HG03439 (cell line): ENCODE measurements around the gene OR5K4.

Experiments used
- ATAC-seq: cut with Tn5 transposase; IDR thresholded peaks from one replicate; pipeline ENCODE4 v1.9.1; 2021; ENCODE audit warnings: mild to moderate bottlenecking, moderate library complexity; ENCODE audit not compliant: unreplicated experiment

OR5K4 gene, protein sequence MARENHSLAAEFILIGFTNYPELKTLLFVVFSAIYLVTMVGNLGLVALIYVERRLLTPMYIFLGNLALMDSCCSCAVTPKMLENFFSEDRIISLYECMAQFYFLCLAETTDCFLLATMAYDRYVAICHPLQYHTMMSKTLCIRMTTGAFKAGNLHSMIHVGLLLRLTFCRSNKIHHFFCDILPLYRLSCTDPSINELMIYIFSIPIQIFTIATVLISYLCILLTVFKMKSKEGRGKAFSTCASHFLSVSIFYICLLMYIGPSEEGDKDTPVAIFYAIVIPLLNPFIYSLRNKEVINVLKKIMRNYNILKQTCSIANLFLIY

DNA sequence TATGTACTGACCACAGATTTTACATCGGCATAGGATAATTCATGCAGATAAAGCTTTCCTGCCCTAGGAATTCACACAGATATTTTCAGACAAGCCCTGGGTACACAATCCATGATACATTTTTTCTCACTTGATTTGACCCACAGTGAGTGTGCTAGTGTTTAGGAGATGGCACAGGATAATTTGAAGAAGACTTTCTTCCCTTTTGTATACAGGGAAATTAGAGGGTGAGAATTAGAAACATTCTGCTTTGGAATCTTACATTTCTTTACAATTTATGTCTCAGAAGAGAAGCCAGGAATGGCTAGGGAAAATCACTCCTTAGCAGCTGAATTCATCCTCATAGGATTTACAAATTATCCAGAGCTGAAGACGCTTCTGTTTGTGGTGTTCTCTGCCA lies at the start of gene OR5K4:
TSS of gene OR5K4 (plus strand) at position 301 of the 400 bp plus-strand sequence. CDS start at position 301, 0 bp downstream.
- ATAC-seq, result no peak

- no peak for ATAC-seq
Observed at GRCh38 chr3:98322101-98322500, 31.6 kb upstream of the OR5K4 start.

DNA sequence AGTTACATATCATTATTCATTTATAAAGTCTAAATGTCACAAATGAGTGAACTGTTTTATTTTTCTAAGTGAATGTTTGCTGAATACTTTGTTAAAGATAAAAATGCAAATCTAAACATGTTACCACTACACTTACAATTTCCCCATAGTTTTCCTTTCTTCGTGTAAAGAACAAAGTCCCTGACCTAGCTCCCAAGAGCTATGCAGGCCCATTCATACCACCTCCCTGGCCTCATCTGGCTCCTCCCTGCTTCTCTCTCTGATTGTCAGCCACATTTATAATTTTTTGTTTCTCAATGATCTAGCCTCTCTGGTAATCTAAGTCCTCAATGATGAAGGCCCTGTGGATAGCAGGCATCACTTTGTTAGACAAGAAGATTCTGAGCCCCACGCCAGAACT lies 31.0 kb upstream of the OR5K4 start:
- no peak for ATAC-seq

GRCh38 chr3:98323425-98323824 lies 30.2 kb upstream of the OR5K4 start:
- ATAC-seq, result no peak

GRCh38 chr3:98325055-98325454 lies 28.6 kb upstream of the OR5K4 start:
- ATAC-seq, result no peak

- no peak for ATAC-seq
Observed at GRCh38 chr3:98326105-98326893, 27.4 kb upstream of the OR5K4 start.

GRCh38 chr3:98326945-98327344 lies 26.7 kb upstream of the OR5K4 start:
- ATAC-seq, result peak; percentile 59

DNA sequence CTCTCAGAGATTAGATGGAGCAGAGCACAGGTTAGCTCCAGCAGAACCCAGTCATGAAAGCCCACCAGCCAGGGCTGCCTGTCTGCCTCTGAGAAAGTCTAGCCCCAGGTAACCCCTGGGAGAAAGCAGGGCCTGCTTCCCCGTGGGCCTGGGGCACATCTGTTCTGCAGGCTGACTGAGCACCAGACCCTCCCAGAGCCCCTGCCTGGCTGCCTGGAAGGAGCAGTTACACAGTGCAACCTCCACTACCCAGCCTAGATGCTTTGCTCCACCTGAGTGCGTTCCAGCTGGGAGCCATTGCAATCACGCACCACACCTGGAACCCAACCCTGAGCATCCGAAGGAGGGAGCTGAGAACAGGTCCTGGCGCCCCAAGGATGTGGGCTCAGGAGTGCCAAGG lies 24.7 kb upstream of the OR5K4 start:
- ATAC-seq, result no peak

DNA sequence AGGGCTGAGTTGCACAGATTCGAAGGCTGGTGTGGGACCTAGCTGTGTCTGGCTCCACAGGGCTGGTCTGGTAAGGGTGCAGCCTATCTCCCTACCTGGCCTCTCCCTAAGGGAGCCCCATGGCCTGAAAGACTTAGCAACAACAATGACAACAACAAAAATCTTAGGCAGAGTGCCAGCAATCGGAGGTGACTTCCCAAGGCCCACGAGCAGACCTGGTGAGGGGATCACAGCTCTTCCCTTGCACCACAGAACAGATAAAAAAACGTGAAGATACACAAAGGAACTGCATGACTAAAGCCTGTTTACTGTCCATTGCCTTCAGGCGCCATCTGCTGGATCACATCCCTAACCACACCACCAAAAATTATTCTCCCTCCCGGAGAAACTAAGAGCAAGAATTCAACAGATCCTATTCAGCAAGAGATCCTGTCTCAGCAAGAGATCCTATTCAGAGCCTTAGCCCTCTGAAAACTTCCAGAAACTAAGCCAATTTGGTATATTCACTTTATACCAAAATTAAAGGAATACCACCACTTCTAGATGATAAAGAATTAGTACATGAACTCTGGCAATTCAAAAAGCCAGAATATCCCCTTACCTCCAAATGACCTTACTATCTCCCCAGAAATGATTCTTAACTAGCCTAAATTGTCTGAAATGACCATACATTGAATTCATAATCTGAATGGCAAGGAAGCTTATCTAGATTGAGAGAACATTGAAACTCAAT lies 24.1 kb upstream of the OR5K4 start:
- ATAC-seq, result peak; percentile 67

- no peak for ATAC-seq
Observed at GRCh38 chr3:98331329-98331728, 22.3 kb upstream of the OR5K4 start.

GRCh38 chr3:98333989-98334606 lies 19.6 kb upstream of the OR5K4 start:
- ATAC-seq, result no peak

GRCh38 chr3:98339031-98339430 lies 14.6 kb upstream of the OR5K4 start:
- no peak for ATAC-seq

DNA sequence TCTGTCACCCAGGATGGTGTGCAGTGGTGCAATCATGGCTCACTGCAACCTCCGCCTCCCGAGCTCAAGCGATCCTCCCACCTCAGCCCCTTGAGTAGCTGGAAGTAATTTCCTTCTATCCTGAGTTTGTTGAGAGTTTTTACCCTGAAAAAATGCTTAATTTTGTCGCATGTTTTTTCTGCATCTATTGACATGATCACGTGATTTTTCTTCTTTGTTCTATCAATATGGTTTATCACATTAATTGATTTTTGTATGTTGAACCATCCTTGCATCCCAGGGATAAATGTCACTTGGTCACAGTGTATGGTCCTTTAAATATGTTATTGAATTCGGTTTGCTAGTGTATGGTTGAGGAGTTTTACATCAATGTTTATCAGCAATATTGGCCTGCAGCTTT lies 11.9 kb upstream of the OR5K4 start:
- ATAC-seq, result no peak

- peak; percentile 73 for ATAC-seq
Observed at GRCh38 chr3:98343647-98344507, 9.8 kb upstream of the OR5K4 start.

DNA sequence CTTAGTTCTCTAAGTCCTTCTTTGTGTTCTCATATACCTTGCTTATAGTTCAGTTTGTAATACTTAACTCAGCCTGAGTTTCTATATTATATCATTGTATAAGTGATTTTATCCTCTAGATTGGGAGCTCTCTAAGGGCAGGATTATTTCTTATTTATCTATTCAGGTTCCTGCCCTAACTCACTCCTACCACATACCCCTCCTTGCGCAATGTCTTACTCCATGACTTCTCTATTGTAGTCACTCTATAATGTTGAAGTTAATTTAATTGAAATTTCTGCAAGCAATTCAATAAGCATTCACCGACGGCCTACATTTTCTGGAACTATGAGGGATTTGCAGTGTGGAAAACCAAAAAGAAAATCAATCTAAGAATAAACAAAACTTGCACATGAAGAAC lies 3.6 kb upstream of the OR5K4 start:
- ATAC-seq, result no peak

DNA sequence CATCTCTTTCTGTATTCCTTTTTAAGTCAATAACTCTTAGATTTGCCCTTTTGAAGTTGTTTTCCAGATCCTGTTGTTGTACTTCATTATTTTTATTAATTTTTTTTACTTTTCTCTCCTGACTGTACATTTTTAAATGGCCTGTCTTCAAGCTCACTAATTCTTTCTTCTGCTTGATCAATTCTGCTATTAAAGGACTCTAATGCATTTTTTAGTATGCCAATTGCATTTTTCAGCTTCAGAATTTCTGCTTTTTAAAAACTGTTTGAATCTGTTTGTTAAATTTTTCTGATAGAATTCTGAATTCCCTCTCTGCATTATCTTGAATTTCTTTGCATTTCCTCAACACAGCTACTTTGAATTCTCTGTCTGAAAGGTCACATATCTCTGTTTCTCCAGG lies 5.6 kb downstream of the OR5K4 start:
- ATAC-seq, result no peak

- peak; percentile 74 for ATAC-seq
Observed at GRCh38 chr3:98359993-98360675, 6.5 kb downstream of the OR5K4 start.

GRCh38 chr3:98360681-98361080 lies 7.0 kb downstream of the OR5K4 start:
- no peak for ATAC-seq

DNA sequence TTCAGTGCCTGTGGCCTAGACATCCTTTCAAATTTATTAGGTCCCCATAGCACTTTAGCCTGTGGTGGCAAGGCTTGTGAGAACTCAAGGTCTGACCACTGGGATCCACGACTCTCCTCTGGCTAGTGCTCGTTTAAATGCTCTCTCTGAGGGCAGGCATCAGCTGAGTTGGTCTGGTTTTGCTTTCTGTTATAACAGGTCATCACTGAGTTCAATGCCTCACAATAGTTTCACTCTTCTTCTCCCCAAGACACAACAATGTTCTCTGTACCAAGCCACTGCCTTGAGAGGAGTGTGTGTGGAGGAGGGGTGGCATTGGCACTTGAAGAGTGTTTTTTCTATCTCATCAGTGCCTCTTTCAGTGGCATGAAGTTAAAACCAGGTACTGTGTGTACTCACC lies 7.6 kb downstream of the OR5K4 start:
- ATAC-seq, result no peak
